Endothelial cell of umbilical vein (primary cell): ENCODE measurements around the gene VAC14. TPM values are rescaled to one million over a fixed set of nuclear protein-coding genes. Genes with fewer than 3 reads are reported as not detected.
A peak's percentile ranks its signal among the peaks of the same experiment; 100 is the strongest.

Experiments used
- BruUV-seq: library from RNA; stranded (reverse); fragments of 400-500 nt; replicated peaks from 2 replicates; lab custom pipeline; 2021; lab: Mats Ljungman, UMichigan
- CTCF ChIA-PET: fragments of 300-600, 350-600 bp; sonication (Branson Sonifier 250); formaldehyde crosslinking; loops from one replicate; lab custom pipeline; 2021; ENCODE audit warnings: antibody characterized with exemption, inconsistent platforms; lab: Charles Lee
- POLR2A ChIA-PET: fragments of 300-600, 350-600 bp; sonication (Branson Sonifier 250); formaldehyde crosslinking; loops from one replicate; lab custom pipeline; 2021; ENCODE audit warnings: antibody characterized with exemption, inconsistent platforms; lab: Charles Lee
- DNase-seq: peaks from one replicate; pipeline ENCODE4 v3.0.0-alpha.2; 2011; ENCODE audit warnings: low read depth, low spot score
- FAIRE-seq: peaks from 2 replicates; lab custom pipeline; 2011; peaks lifted over from hg19 to GRCh38; lab: Jason Lieb, UNC
- H2AFZ ChIP-seq: 2 replicates; pipeline ENCODE4 v1.6.0; 2012; ENCODE audit warnings: low read depth, low read length, control low read depth, inconsistent platforms
- H3K27ac ChIP-seq: 2 replicates; pipeline ENCODE4 v1.5.1; 2011; ENCODE audit warnings: low read depth, mild to moderate bottlenecking, control low read depth, low read length, moderate library complexity; ENCODE audit not compliant: insufficient read depth
- H3K27me3 ChIP-seq, 2 experiments: 2 replicates each; pipeline versions ENCODE4 v1.6.0 to v1.6.1; 2011; ENCODE audit warnings: low read length in 2 of 2, mixed read lengths in 1 of 2; ENCODE audit not compliant: control insufficient read depth in 2 of 2, insufficient read depth in 2 of 2
- H3K36me3 ChIP-seq, 2 experiments: 2 replicates in 1 of 2; 3 replicates in 1 of 2; pipeline ENCODE4 v1.5.1; 2011; ENCODE audit warnings: low read length in 2 of 2, mild to moderate bottlenecking in 1 of 2, moderate library complexity in 1 of 2; ENCODE audit not compliant: control insufficient read depth in 2 of 2, insufficient read depth in 2 of 2; ENCODE audit errors: extremely low read depth in 1 of 2
- H3K4me1 ChIP-seq: 3 replicates; pipeline ENCODE4 v1.5.1; 2011; ENCODE audit warnings: mild to moderate bottlenecking, low read length; ENCODE audit not compliant: control insufficient read depth, insufficient read depth; ENCODE audit errors: extremely low read depth
- H3K4me2 ChIP-seq: 2 replicates; pipeline ENCODE4 v1.6.1; 2011; ENCODE audit warnings: low read length, control low read depth, mixed read lengths; ENCODE audit not compliant: insufficient read depth
- H3K4me3 ChIP-seq, 3 experiments: fragments of 200-600 bp in 1 of 3; sonication (generic), shearing (Covaris generic) in 1 of 3; replicated peaks in 1 of 3; 2 replicates each; pipeline ENCODE4 v1.5.1; 2011 to 2016; ENCODE audit warnings: control low read depth in 3 of 3, low read length in 3 of 3, mild to moderate bottlenecking in 2 of 3, inconsistent platforms in 1 of 3, low read depth in 1 of 3, moderate library complexity in 1 of 3; ENCODE audit not compliant: insufficient read depth in 1 of 3
- H3K79me2 ChIP-seq: 2 replicates; pipeline ENCODE4 v1.6.0; 2012; ENCODE audit warnings: low read length, inconsistent platforms; ENCODE audit not compliant: control insufficient read depth, insufficient read depth
- H3K9ac ChIP-seq: replicated peaks from 2 replicates; pipeline ENCODE3; 2011; ENCODE audit warnings: low read length, control low read depth; ENCODE audit not compliant: insufficient read depth; ENCODE audit errors: extremely low read depth
- H3K9me1 ChIP-seq: replicated peaks from 3 replicates; pipeline ENCODE4 v1.6.0; 2011; ENCODE audit warnings: mild to moderate bottlenecking, low read length; ENCODE audit not compliant: control insufficient read depth, insufficient read depth; ENCODE audit errors: extremely low read depth
- H3K9me3 ChIP-seq: replicated peaks from 2 replicates; pipeline ENCODE4 v1.5.1; 2012; ENCODE audit warnings: low read length, inconsistent platforms; ENCODE audit not compliant: control insufficient read depth, insufficient read depth
- H4K20me1 ChIP-seq: replicated peaks from 2 replicates; pipeline ENCODE3; 2011; ENCODE audit warnings: mild to moderate bottlenecking, low read length; ENCODE audit not compliant: control insufficient read depth, insufficient read depth; ENCODE audit errors: extremely low read depth
- CTCF ChIP-seq, 2 donors: IDR thresholded peaks; 1 replicate in 1 of 2; 2 replicates in 1 of 2; pipeline ENCODE4 v1.5.1; 2011; ENCODE audit warnings: low read length in 2 of 2, mild to moderate bottlenecking in 2 of 2, moderate library complexity in 2 of 2, control low read depth in 1 of 2, inconsistent platforms in 1 of 2, low read depth in 1 of 2; ENCODE audit not compliant: insufficient read depth in 1 of 2; ENCODE audit errors: extremely low read depth in 1 of 2
- EZH2 ChIP-seq: IDR thresholded peaks from 2 replicates; pipeline ENCODE4 v1.6.1; 2012; ENCODE audit warnings: borderline replicate concordance, low read depth, mild to moderate bottlenecking, moderate library complexity, low read length, inconsistent platforms; ENCODE audit not compliant: severe bottlenecking
- FOS ChIP-seq: IDR thresholded peaks from 2 replicates; pipeline ENCODE4 v1.6.1; 2011; ENCODE audit warnings: mild to moderate bottlenecking, low read length, moderate library complexity, borderline replicate concordance; ENCODE audit not compliant: insufficient read depth
- GATA2 ChIP-seq: IDR thresholded peaks from 2 replicates; pipeline ENCODE4 v1.7.0; 2011; ENCODE audit warnings: low read depth, mild to moderate bottlenecking, moderate library complexity, mixed read lengths, low read length; ENCODE audit not compliant: insufficient read length, insufficient read depth
- JUN ChIP-seq: IDR thresholded peaks from 2 replicates; pipeline ENCODE4 v1.6.1; 2011; ENCODE audit warnings: borderline replicate concordance, low read depth; ENCODE audit not compliant: insufficient read length, insufficient read depth
- MAX ChIP-seq: IDR thresholded peaks from 2 replicates; pipeline ENCODE4 v1.6.1; 2011; ENCODE audit not compliant: insufficient read depth, insufficient read length
- MYC ChIP-seq: IDR thresholded peaks from one replicate; pipeline ENCODE4 v1.6.1; 2011; ENCODE audit warnings: mild to moderate bottlenecking, low read depth, low read length
- POLR2A ChIP-seq: IDR thresholded peaks from 2 replicates; pipeline ENCODE4 v1.6.1; 2012; ENCODE audit warnings: low read depth, mild to moderate bottlenecking, control low read depth, low read length
- POLR2AphosphoS5 ChIP-seq: IDR thresholded peaks from 2 replicates; pipeline ENCODE4 v1.6.1; 2012; ENCODE audit warnings: low read depth, mild to moderate bottlenecking, control low read depth, low read length, moderate library complexity; ENCODE audit not compliant: insufficient read depth
- dilution Hi-C: fragments of 300-500 bp; cut with MboI; formaldehyde crosslinking; loops from one replicate; pipeline ENCODE4 v1.15.0; 2019; ENCODE audit warnings: low sequenced_read_pairs; ENCODE audit not compliant: extremely low pct_ligation_motif_present
- intact Hi-C: fragments of 100-400 bp; cut with micrococcal nuclease; formaldehyde crosslinking; loops from one replicate; pipeline ENCODE4 v1.10.0; 2022
- polyA plus RNA-seq, 4 experiments: library from polyadenylated mRNA; depleted of rRNA in 3 of 4; stranded (reverse) in 3 of 4; unstranded in 1 of 4; fragments of >200 nt; gene quantifications; 2 replicates each; pipeline versions ENCODE4 v1.2.1 to v1.2.3, GENCODE V29; 2011 to 2012; ENCODE audit warnings: missing spikeins in 1 of 4
- total RNA-seq: library from RNA; stranded (reverse); gene quantifications from 2 replicates; pipeline ENCODE4 v1.2.3, GENCODE V29; 2021

VAC14 gene
- total and polyA plus RNA-seq, 2 donors (not counting 3 experiments of a cell fraction or from before 2014, with no cell fraction given): 37.6 to 57.9 TPM

GRCh38 chr16:70695331-70696070 is 105.5 kb downstream of the VAC14 start:
- dilution Hi-C loops: no loop called here
- no peaks in the 10 kb centered on the region for H3K27me3 ChIP-seq
- no peak overlapping the region for H3K9ac ChIP-seq
- POLR2A ChIA-PET: interaction anchor here (0.6 to 1.1 kb wide), 2 partner anchors 43 to 242 kb away, joined by 3 to 6 read pairs; no protein-coding TSS in a partner anchor
- TF ChIP-seq GATA2 (peak; percentile 65), FOS (no peak), CTCF (IDR thresholded peaks at IDR 0.05; ENCODE audit: extremely low read depth in 1 of 2, insufficient read depth in 1 of 2, low read depth in 1 of 2, low read length in 2 of 2) (peak in 1 of 2 donors; percentile 39)
- no peak overlapping the region for H3K4me2 ChIP-seq
- H3K27ac ChIP-seq: peak overlapping the region; percentile 24
- no TSS peak for BruUV-seq
- no peaks in the 10 kb centered on the region for H4K20me1 ChIP-seq
- H3K36me3 ChIP-seq: no peaks in the 10 kb centered on the region
- no peaks in the 10 kb centered on the region for H3K9me1 ChIP-seq
- no peaks in the 10 kb centered on the region for H3K79me2 ChIP-seq
- peaks cover 35% of the 10 kb centered on the region for H3K4me1 ChIP-seq
- intact Hi-C loops: no loop called here
- no peak overlapping the region for H3K4me3 ChIP-seq
- DNase-seq: peak; percentile 86
- H3K9me3 ChIP-seq: no peaks in the 10 kb centered on the region
- FAIRE-seq: peak; percentile 85
- no peak overlapping the region for H2AFZ ChIP-seq
- CTCF ChIA-PET: interaction anchor here (0.7 to 3.2 kb wide), 7 partner anchors 12 to 76 kb away, joined by 3 to 20 read pairs (median 4); no protein-coding TSS in a partner anchor

- intact Hi-C loops (no loop called here), dilution Hi-C loops (no loop called here)
- H3K79me2 ChIP-seq: no peaks in the 10 kb centered on the region
- peaks cover 35% of the 10 kb centered on the region for H3K4me1 ChIP-seq
- BruUV-seq: no TSS peak
- no peak overlapping the region for H3K4me2 ChIP-seq
- no peaks in the 10 kb centered on the region for H4K20me1 ChIP-seq
- no peak overlapping the region for H3K9ac ChIP-seq
- no peaks in the 10 kb centered on the region for H3K9me1 ChIP-seq
- ChIA-PET POLR2A (no interaction called here), CTCF (interaction anchor here (0.8 to 3.2 kb wide), 5 partner anchors 13 to 77 kb away, joined by 3 to 20 read pairs (median 8); no protein-coding TSS in a partner anchor)
- H3K27me3 ChIP-seq: no peaks in the 10 kb centered on the region
- TF ChIP-seq POLR2AphosphoS5 (no peak), JUN (no peak), CTCF (IDR thresholded peaks at IDR 0.05; ENCODE audit: extremely low read depth in 1 of 2, insufficient read depth in 1 of 2, low read depth in 1 of 2, low read length in 2 of 2) (no peak), MAX (no peak), GATA2 (no peak), MYC (no peak), FOS (no peak), EZH2 (no peak), POLR2A (no peak)
- no peak overlapping the region for H3K4me3 ChIP-seq
- no peak for DNase-seq
- H3K9me3 ChIP-seq: no peaks in the 10 kb centered on the region
- FAIRE-seq: no peak
- no peaks in the 10 kb centered on the region for H3K36me3 ChIP-seq
- no peak overlapping the region for H3K27ac ChIP-seq
- no peak overlapping the region for H2AFZ ChIP-seq
Measured at GRCh38 chr16:70694868-70695218, 106.1 kb downstream of the VAC14 start.
